Suprapubic skin (tissue), 3 donors: ENCODE measurements around the gene SLC12A5.

Experiments used
- POLR2AphosphoS5 ChIP-seq, 3 donors: sonication (generic); formaldehyde crosslinking; IDR thresholded peaks; one replicate each; pipeline ENCODE4 v1.6.1; 2017; ENCODE audit warnings: antibody characterized with exemption in 3 of 3
- TF ChIP-seq, protein P1 (sequence below), 2 donors: fragments of 200-600 bp in 1 of 2; fragments of 450-650 bp in 1 of 2; sonication (generic) in 1 of 2; IDR thresholded peaks; one replicate each; pipeline ENCODE4 v1.5.1; 2016 to 2019; ENCODE audit warnings: antibody characterized with exemption in 2 of 2, mild to moderate bottlenecking in 1 of 2, moderate library complexity in 1 of 2

DNA sequence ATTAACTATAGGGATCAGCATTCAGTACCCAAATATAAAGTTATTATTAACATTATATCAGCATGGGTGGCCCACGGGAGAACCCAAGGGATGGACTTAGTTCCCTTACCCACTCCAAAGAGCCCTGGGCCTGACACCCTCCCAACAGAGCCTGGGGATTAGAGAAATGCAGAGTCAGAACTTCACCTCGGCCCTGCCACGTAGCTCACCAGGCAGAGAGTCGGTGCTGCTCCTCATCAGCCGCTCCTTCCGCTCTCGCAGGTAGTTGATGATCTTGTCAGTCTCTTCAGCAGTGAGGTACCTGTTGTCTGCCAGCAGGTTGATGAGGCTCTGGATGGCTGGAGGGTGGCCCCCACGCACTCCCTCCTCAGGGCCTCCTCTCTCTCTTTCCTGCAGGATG lies 34.1 kb downstream of the SLC12A5 start:
- TF ChIP-seq, protein P1, sequence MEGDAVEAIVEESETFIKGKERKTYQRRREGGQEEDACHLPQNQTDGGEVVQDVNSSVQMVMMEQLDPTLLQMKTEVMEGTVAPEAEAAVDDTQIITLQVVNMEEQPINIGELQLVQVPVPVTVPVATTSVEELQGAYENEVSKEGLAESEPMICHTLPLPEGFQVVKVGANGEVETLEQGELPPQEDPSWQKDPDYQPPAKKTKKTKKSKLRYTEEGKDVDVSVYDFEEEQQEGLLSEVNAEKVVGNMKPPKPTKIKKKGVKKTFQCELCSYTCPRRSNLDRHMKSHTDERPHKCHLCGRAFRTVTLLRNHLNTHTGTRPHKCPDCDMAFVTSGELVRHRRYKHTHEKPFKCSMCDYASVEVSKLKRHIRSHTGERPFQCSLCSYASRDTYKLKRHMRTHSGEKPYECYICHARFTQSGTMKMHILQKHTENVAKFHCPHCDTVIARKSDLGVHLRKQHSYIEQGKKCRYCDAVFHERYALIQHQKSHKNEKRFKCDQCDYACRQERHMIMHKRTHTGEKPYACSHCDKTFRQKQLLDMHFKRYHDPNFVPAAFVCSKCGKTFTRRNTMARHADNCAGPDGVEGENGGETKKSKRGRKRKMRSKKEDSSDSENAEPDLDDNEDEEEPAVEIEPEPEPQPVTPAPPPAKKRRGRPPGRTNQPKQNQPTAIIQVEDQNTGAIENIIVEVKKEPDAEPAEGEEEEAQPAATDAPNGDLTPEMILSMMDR (IDR thresholded peaks at IDR 0.05): no peak
- TF ChIP-seq POLR2AphosphoS5 (IDR thresholded peaks at IDR 0.05): no peak
